ENCODE measurements around the gene CCDC106.

The CCDC106 gene

DNA sequence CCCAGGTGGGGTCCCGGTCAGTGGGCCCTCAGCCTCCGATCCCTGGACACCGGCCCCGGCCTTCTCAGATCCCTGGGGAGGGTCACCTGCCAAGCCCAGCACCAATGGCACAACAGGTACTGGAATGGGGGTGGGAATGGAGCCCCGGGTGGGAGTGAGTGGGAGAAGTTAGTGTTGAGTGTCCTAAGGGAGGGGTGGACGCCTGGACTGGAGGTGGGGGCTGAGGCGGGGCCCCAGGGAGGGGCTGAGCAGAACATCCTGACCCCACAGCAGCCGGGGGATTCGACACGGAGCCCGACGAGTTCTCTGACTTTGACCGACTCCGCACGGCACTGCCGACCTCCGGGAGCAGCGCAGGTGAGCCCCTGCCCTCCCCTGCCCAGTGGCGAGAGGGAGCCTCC lies 44.7 kb downstream of the CCDC106 start:
- no peak overlapping the region for H3K27ac ChIP-seq
- TF ChIP-seq, protein P1, sequence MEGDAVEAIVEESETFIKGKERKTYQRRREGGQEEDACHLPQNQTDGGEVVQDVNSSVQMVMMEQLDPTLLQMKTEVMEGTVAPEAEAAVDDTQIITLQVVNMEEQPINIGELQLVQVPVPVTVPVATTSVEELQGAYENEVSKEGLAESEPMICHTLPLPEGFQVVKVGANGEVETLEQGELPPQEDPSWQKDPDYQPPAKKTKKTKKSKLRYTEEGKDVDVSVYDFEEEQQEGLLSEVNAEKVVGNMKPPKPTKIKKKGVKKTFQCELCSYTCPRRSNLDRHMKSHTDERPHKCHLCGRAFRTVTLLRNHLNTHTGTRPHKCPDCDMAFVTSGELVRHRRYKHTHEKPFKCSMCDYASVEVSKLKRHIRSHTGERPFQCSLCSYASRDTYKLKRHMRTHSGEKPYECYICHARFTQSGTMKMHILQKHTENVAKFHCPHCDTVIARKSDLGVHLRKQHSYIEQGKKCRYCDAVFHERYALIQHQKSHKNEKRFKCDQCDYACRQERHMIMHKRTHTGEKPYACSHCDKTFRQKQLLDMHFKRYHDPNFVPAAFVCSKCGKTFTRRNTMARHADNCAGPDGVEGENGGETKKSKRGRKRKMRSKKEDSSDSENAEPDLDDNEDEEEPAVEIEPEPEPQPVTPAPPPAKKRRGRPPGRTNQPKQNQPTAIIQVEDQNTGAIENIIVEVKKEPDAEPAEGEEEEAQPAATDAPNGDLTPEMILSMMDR (conservative IDR thresholded peaks at IDR 0.05) = no peak

DNA sequence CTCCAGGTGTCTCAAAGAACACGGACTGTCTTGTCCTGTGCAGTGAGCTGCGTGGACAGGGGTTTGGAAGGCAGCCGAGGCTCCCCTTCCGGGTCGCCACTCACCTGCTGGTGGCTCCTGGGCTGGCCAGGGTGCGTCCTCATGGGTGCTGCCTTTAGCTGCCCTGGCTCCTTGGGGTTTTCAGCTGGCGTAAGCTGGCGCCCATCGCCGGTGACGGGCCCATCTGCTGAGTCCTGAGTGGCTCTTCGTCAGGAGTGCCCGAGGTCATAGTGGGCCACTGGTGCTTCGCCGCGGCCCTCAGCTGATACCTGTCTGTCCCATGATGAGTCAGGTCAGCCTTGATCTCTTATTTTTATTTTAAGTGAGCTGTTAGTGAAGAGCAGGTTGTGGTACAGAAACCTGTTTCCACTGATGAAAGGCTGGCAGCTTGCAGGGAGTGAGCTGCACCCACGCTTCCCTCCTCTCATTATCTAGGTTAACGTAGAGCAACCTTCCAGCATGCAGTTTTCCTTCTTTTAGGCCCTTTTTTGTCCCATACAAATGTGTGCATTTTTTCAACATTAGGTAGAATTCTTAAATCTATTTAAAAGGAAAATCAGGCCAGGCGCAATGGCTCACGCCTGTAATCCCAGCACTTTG lies 45.4 kb downstream of the CCDC106 start:
- TF ChIP-seq, protein P1 (conservative IDR thresholded peaks at IDR 0.05) = no peak
- no peak overlapping the region for H3K27ac ChIP-seq

DNA sequence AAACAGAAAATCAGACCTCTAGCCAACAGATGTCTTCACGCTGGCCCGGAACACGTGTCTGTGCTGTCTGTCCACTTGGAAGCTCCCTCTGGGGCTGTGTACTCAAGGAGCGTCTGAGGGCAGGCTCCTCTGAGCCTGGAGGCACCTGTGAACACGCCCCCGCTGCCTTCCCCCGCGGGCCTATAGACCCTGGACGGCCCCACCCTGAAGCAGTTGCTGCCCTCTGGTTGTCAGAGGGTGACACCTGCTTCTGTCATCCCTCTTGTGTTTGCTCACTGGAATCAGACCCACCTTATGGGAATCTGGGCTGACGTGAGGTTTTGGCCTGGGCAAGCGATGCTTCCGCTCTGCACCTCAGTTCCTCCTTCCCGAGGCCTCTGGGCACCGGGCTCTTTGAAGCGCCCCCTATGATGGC lies 46.2 kb downstream of the CCDC106 start:
- no peak overlapping the region for H3K27ac ChIP-seq
- TF ChIP-seq, protein P1 (conservative IDR thresholded peaks at IDR 0.05) = no peak

DNA sequence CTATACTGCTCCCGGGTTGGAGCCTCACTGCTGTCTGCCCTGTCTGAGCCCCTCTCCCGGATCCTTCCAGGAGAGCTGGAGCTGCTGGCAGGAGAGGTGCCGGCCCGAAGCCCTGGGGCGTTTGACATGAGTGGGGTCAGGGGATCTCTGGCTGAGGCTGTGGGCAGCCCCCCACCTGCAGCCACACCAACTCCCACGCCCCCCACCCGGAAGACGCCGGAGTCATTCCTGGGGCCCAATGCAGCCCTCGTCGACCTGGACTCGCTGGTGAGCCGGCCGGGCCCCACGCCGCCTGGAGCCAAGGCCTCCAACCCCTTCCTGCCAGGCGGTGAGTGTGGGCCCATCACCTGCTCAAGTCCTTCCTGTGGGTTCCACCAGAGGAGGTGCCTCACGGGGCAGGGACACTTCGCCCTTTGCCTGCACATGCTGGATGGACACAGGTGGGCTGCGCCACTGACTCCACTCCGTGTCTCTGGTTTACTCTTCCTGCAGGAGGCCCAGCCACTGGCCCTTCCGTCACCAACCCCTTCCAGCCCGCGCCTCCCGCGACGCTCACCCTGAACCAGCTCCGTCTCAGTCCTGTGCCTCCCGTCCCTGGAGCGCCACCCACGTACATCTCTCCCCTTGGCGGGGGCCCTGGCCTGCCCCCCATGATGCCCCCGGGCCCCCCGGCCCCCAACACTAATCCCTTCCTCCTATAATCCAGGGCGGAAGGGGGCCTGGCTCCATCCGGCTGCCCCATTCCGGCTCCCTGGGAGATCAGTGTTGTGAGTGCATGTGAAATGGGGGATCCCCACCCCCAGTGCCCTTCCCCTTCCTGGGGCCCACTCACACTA lies 46.9 kb downstream of the CCDC106 start:
- no peak overlapping the region for H3K27ac ChIP-seq
- TF ChIP-seq, protein P1 (conservative IDR thresholded peaks at IDR 0.05) = no peak

DNA sequence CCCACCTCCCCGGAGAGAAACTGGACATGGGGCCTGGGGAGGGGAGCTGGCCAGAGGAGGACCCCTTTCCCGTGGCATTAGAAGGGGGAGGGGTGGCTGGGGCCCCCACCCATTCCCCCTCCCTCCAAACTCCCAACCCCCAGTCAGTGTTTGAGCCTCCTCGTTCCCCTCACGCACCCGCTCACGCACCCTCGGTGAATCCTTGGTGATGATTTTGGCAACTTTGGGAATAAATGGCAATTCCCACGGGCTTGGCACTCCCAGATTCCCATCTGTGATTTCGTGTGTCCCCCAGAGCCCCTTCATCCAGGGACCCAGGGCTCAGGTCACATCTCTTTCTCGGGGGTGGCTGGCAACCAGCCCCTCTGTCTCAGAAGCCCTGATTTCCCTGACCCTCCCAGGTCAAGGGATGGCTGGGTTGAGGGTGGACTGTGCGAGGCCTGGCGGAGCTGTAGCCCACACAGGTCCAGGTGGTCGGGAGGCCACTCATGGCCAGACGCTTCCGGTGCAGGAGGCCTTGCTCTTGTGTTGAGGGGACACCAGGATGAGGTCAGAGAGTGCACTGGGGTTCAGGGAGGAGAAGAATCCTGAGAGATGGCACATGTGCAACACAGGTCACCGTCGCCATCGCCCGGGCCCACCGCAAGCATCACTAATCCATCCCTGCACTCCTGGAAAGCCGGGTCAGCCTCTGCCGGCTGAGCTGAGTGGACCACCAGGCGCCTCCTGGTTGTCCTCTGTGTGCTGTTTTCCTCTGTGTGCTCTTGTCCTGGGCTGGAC lies 47.7 kb downstream of the CCDC106 start:
- no peak overlapping the region for H3K27ac ChIP-seq
- TF ChIP-seq, protein P1 (conservative IDR thresholded peaks at IDR 0.05) = no peak

DNA sequence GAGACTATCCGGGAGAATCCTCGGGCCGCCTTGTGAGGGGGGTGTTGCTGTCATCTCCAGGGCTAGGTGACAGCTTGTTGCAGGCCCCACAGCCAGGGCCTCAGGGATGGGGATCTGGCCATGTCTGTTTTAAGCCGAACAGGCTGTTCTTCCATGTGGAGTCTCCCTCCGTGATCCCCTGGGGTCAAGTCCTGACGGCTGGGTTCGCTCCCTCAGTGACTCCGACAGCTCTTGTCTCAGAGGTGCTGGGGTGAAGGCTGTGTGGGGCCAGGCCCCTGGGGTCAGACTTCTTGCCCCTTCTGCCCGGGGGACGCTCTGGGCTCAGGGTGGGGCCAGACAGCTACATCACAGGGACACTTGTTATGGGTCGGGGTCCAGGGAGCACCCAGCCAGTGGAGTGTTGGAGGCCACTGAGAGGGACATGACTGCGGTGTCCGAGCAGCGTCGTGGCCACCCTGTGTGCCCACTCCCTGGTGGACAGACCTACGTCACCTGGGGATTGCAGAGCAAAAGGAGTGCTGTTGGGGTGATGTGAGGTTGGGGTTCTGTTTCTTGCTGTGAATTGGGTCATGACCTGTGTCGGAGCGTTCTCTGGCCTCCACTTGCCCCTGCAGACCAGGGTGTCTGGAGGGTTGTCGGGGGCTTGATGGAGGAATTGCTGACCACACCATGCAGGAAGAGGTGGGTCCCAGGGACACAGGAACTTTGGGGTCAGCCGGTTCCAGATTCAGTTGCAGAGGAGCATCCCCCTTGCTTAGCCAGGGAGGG lies 48.5 kb downstream of the CCDC106 start:
- TF ChIP-seq, protein P1 (conservative IDR thresholded peaks at IDR 0.05) = no peak

More for the DNA sequence above, 48.5 kb downstream of the CCDC106 start:
- no peak overlapping the region for H3K27ac ChIP-seq
